A549 (cell line): ENCODE results near the gene MAPT. TPM values are rescaled to one million over a fixed set of nuclear protein-coding genes. Genes with fewer than 3 reads are reported as not detected.

Source experiments
- ATAC-seq, 2 experiments: fragments of 200-7000 bp in 1 of 2; fragments of >200 bp in 1 of 2; cut with Nextera tagmentation in 1 of 2; cut with Tn5 transposase in 1 of 2; 3 replicates each; pipeline versions ENCODE4 v1.8.0 to v1.9.1; 2018 to 2020; ENCODE audit warnings: mild to moderate bottlenecking in 1 of 2, moderate library complexity in 1 of 2
- CTCF ChIA-PET: fragments of 300-600 bp; sonication (Branson Sonifier 250); formaldehyde crosslinking; extraction: SDS; loops from one replicate; lab custom pipeline; 2021; ENCODE audit warnings: antibody characterized with exemption, inconsistent platforms; lab: Yijun Ruan, JAX
- POLR2A ChIA-PET: fragments of 350-600 bp; formaldehyde crosslinking; extraction: SDS; loops from one replicate; lab custom pipeline; 2021; ENCODE audit warnings: antibody characterized with exemption, inconsistent platforms; lab: Yijun Ruan, JAX
- DNase-seq, 2 experiments: peaks; one replicate each; pipeline versions ENCODE4 v3.0.0 to v3.0.0-alpha.2; 2011 to 2016; ENCODE audit warnings: low read depth in 1 of 2, low spot score in 1 of 2
- FAIRE-seq: peaks from 2 replicates; lab custom pipeline; 2011; peaks lifted over from hg19 to GRCh38; lab: Jason Lieb, UNC
- H3K27ac ChIP-seq, 2 experiments: fragments of >200 bp; sonication (Bioruptor Twin); formaldehyde crosslinking; 3 replicates each; pipeline ENCODE4 v1.5.1; 2016 to 2017
- H3K4me1 ChIP-seq: fragments of >200 bp; sonication (Bioruptor Twin); formaldehyde crosslinking; 3 replicates; pipeline ENCODE4 v1.6.1; 2016
- H3K4me2 ChIP-seq: fragments of >200 bp; sonication (Bioruptor Twin); formaldehyde crosslinking; 3 replicates; pipeline ENCODE4 v1.6.1; 2016
- H3K4me3 ChIP-seq: fragments of >200 bp; sonication (Bioruptor Twin); formaldehyde crosslinking; 3 replicates; pipeline ENCODE4 v1.5.1; 2016
- H3K9me3 ChIP-seq: fragments of >200 bp; sonication (Bioruptor Twin); formaldehyde crosslinking; 3 replicates; pipeline ENCODE4 v1.6.1; 2016
- BHLHE40 ChIP-seq: IDR thresholded peaks from 2 replicates; pipeline ENCODE4 v1.6.1; 2012; ENCODE audit warnings: low read depth, low read length, inconsistent platforms
- CEBPB ChIP-seq, 2 experiments: fragments of >200 bp in 1 of 2; sonication (Bioruptor Twin) in 1 of 2; formaldehyde crosslinking in 1 of 2; IDR thresholded peaks; 2 replicates each; pipeline ENCODE4 v1.6.1; 2012 to 2016
- CHD2 ChIP-seq: fragments of 150-350 bp; IDR thresholded peaks from 2 replicates; pipeline ENCODE4 v1.6.1; 2014; ENCODE audit warnings: low read length; ENCODE audit not compliant: partially characterized antibody
- EHMT2 ChIP-seq: fragments of 200-600 bp; sonication (generic); IDR thresholded peaks from 2 replicates; pipeline ENCODE4 v1.6.1; 2016; ENCODE audit warnings: antibody characterized with exemption, low read depth, mild to moderate bottlenecking, moderate library complexity
- FOSB ChIP-seq: fragments of 250-450 bp; sonication (Bioruptor Pico); IDR thresholded peaks from 2 replicates; pipeline ENCODE4 v1.5.0; 2020; ENCODE audit warnings: mild to moderate bottlenecking, moderate library complexity
- HDAC2 ChIP-seq: fragments of 200-600 bp; sonication (generic); IDR thresholded peaks from 2 replicates; pipeline ENCODE4 v1.6.1; 2016
- HOXA7 ChIP-seq: fragments of 250-450 bp; sonication (Bioruptor Pico); IDR thresholded peaks from 2 replicates; pipeline ENCODE4 v1.5.0; 2020; ENCODE audit warnings: mild to moderate bottlenecking, moderate library complexity
- HOXB13 ChIP-seq: fragments of 250-450 bp; sonication (Bioruptor Pico); IDR thresholded peaks from 2 replicates; pipeline ENCODE4 v1.5.0; 2020; ENCODE audit warnings: low read depth, mild to moderate bottlenecking, moderate library complexity
- HOXB5 ChIP-seq: fragments of 250-450 bp; sonication (Bioruptor Pico); IDR thresholded peaks from 2 replicates; pipeline ENCODE4 v1.5.0; 2020; ENCODE audit warnings: mild to moderate bottlenecking, moderate library complexity
- JUN ChIP-seq, 2 experiments: fragments of >200 bp; sonication (Bioruptor Twin); formaldehyde crosslinking; IDR thresholded peaks; 2 replicates in 1 of 2; 3 replicates in 1 of 2; pipeline ENCODE4 v1.6.1; 2016 to 2017
- KDM1A ChIP-seq: fragments of 200-600 bp; sonication (generic); IDR thresholded peaks from 2 replicates; pipeline ENCODE4 v1.6.1; 2016; ENCODE audit warnings: low read depth, mild to moderate bottlenecking
- KDM5A ChIP-seq: fragments of 200-600 bp; sonication (generic); IDR thresholded peaks from 2 replicates; pipeline ENCODE4 v1.6.1; 2016; ENCODE audit warnings: antibody characterized with exemption, mild to moderate bottlenecking
- MAFK ChIP-seq: fragments of 450-650 bp; IDR thresholded peaks from 2 replicates; pipeline ENCODE4 v1.6.1; 2014; ENCODE audit not compliant: partially characterized antibody
- MAX ChIP-seq: IDR thresholded peaks from 2 replicates; pipeline ENCODE4 v1.6.1; 2012
- NFE2L2 ChIP-seq: fragments of 150-350 bp; conservative IDR thresholded peaks from 2 replicates; pipeline ENCODE4 v1.6.1; 2014; ENCODE audit warnings: low read length
- PHF8 ChIP-seq: fragments of 200-600 bp; sonication (generic); IDR thresholded peaks from 2 replicates; pipeline ENCODE4 v1.6.1; 2016; ENCODE audit warnings: low read depth, mild to moderate bottlenecking, antibody characterized with exemption, moderate library complexity, borderline replicate concordance
- RAD21 ChIP-seq, 2 experiments: fragments of >200 bp in 1 of 2; sonication (Bioruptor Twin) in 1 of 2; formaldehyde crosslinking in 1 of 2; IDR thresholded peaks in 1 of 2; conservative IDR thresholded peaks in 1 of 2; 2 replicates in 1 of 2; 3 replicates in 1 of 2; pipeline ENCODE4 v1.6.1; 2012 to 2018; ENCODE audit warnings: inconsistent platforms in 1 of 2
- RARB ChIP-seq: fragments of 250-450 bp; sonication (Bioruptor Pico); IDR thresholded peaks from 2 replicates; pipeline ENCODE4 v1.8.0; 2021; ENCODE audit warnings: mild to moderate bottlenecking, moderate library complexity
- RFX5 ChIP-seq: fragments of 450-650 bp; IDR thresholded peaks from 2 replicates; pipeline ENCODE4 v1.7.1; 2014; ENCODE audit warnings: antibody characterized with exemption, mild to moderate bottlenecking, moderate library complexity
- SMC3 ChIP-seq: fragments of >200 bp; sonication (Bioruptor Twin); formaldehyde crosslinking; IDR thresholded peaks from 3 replicates; pipeline ENCODE4 v1.6.1; 2018; ENCODE audit warnings: inconsistent platforms
- SREBF2 ChIP-seq: fragments of 450-650 bp; IDR thresholded peaks from 2 replicates; pipeline ENCODE4 v1.6.1; 2014; ENCODE audit warnings: mild to moderate bottlenecking, moderate library complexity
- TFCP2L1 ChIP-seq: fragments of 250-450 bp; sonication (Bioruptor Pico); IDR thresholded peaks from 2 replicates; pipeline ENCODE4 v1.5.0; 2021; ENCODE audit warnings: mild to moderate bottlenecking
- USF2 ChIP-seq: fragments of 450-650 bp; IDR thresholded peaks from 2 replicates; pipeline ENCODE4 v1.6.1; 2014; ENCODE audit warnings: antibody characterized with exemption
- ZC3H11A ChIP-seq: fragments of 450-650 bp; IDR thresholded peaks from 2 replicates; pipeline ENCODE4 v1.6.1; 2014; ENCODE audit warnings: antibody characterized with exemption, mild to moderate bottlenecking
- ZFP36 ChIP-seq: fragments of 450-650 bp; IDR thresholded peaks from 2 replicates; pipeline ENCODE4 v1.6.1; 2014; ENCODE audit warnings: borderline replicate concordance; ENCODE audit not compliant: partially characterized antibody
- ZSCAN20 ChIP-seq: fragments of 250-450 bp; sonication (Bioruptor Pico); IDR thresholded peaks from 2 replicates; pipeline ENCODE4 v1.8.0; 2022; ENCODE audit warnings: mild to moderate bottlenecking, moderate library complexity
- WGBS: methylation state at CpG from one replicate; pipeline ENCODE4 v1.1.6; 2017; ENCODE audit errors: missing lambda C conversion rate; 5-methylcytosine and 5-hydroxymethylcytosine counted together
- polyA plus RNA-seq, 4 experiments: library from polyadenylated mRNA; depleted of rRNA in 3 of 4; stranded (reverse); fragments of >200 nt; fragmentation: RNase III in 1 of 4; extraction: RNeasy Plus Mini Kit Qiagen cat#74134 plus additional on column Dnase treatment in 1 of 4; gene quantifications; 2 replicates in 3 of 4; 3 replicates in 1 of 4; pipeline ENCODE4 v1.2.3, GENCODE V29; 2011 to 2017
- TF ChIP-seq, protein P1 (sequence below): IDR thresholded peaks from 2 replicates; pipeline ENCODE4 v1.6.1; 2012; ENCODE audit warnings: low read depth, borderline replicate concordance
- TF ChIP-seq, protein P2 (sequence below): fragments of >200 bp; sonication (Bioruptor Twin); formaldehyde crosslinking; IDR thresholded peaks from 3 replicates; pipeline ENCODE4 v1.6.1; 2016

MAPT gene
- polyA plus RNA-seq, 2 of the 4 experiments (the other 2 are of a cell fraction): 1.2 to 1.6 TPM

- 94% methylated on average over 5 of the region's 5 CpGs for WGBS
- Histone ChIP-seq H3K27ac (no peak overlapping the region), H3K4me1 (peaks cover 40% of the 10 kb centered on the region), H3K4me3 (no peak overlapping the region), H3K4me2 (no peak overlapping the region), H3K9me3 (no peaks in the 10 kb centered on the region)
- DNase-seq: no peak
- ChIA-PET CTCF (interaction anchor here (0.6 to 9.4 kb wide), 4 partner anchors 9 to 144 kb away, joined by 4 to 183 read pairs (median 19); partner anchors contain the start of gene KANSL1), POLR2A (no interaction called here)
- FAIRE-seq: no peak
- no peak for ATAC-seq
- TF ChIP-seq MAFK: no peak
- no peak for TF ChIP-seq CHD2
- TF ChIP-seq FOSB (CRISPR knock-in tag): no peak
- TF ChIP-seq NFE2L2: no peak
- TF ChIP-seq RFX5: no peak
- no peak for TF ChIP-seq SMC3
- no peak for TF ChIP-seq SREBF2
- TF ChIP-seq, protein P1, sequence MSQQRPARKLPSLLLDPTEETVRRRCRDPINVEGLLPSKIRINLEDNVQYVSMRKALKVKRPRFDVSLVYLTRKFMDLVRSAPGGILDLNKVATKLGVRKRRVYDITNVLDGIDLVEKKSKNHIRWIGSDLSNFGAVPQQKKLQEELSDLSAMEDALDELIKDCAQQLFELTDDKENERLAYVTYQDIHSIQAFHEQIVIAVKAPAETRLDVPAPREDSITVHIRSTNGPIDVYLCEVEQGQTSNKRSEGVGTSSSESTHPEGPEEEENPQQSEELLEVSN: no peak
- TF ChIP-seq ZFP36: no peak
- TF ChIP-seq PHF8: no peak
- no peak for TF ChIP-seq HOXA7
- no peak for TF ChIP-seq BHLHE40
- no peak for TF ChIP-seq CEBPB (IDR thresholded peaks at IDR 0.05)
- no peak for TF ChIP-seq EHMT2
- TF ChIP-seq RARB: no peak
- no peak for TF ChIP-seq ZSCAN20 (CRISPR knock-in tag)
- TF ChIP-seq HOXB13 (CRISPR knock-in tag): no peak
- TF ChIP-seq RAD21 (conservative IDR thresholded peaks at IDR 0.05 in 1 of 2, IDR thresholded peaks at IDR 0.05 in 1 of 2): no peak
- no peak for TF ChIP-seq HDAC2
- TF ChIP-seq USF2: no peak
Measured at GRCh38 chr17:46049656-46050055, 155.3 kb downstream of the MAPT start.

DNA sequence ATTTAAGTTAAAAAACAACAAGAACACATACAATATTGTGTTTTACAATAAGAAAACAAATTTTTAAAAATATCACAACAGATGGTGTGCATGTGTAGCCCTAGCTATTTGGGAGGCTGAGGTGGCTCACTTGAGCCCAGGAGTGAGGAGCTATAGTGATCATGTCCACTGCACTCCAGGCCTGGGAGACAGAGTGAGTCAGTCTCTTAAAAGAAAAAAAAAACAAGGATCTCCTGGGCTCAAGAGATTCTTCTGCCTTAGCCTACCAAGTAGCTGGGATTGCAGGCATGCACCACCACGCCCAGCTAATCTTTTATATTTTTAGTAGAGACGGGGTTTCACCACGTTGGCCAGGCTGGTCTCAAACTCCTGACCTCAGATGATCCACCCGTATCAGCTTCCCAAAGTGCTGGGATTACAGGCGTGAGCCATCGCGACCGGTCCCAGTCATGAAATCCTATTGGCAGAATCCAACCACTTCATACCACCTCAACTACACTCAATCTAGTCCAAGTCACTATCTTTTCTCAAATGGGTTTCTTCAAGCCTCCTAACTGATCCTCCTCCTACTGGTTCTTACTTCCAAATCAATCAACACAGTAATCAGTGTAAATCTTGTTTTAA, 159.7 kb downstream of the MAPT start:
- Histone ChIP-seq H3K4me3 (no peak overlapping the region), H3K4me2 (no peak overlapping the region)
- FAIRE-seq (no peak), DNase-seq (peak in 1 of 2 experiments; percentile 43), ATAC-seq (peak in 1 of 2 experiments; percentile 48; a peak in 3 of 6 replicates)
- 89% methylated on average over 8 of the region's 8 CpGs for whole genome bisulfite sequencing
- TF ChIP-seq MAX (no peak), USF2 (no peak), RFX5 (no peak), KDM5A (no peak), ZC3H11A (no peak), JUN (IDR thresholded peaks at IDR 0.05) (no peak), ZFP36 (no peak), TFCP2L1 (no peak), HOXB5 (CRISPR knock-in tag) (no peak), KDM1A (no peak), EHMT2 (no peak), BHLHE40 (no peak), MAFK (no peak)
- TF ChIP-seq, protein P2, sequence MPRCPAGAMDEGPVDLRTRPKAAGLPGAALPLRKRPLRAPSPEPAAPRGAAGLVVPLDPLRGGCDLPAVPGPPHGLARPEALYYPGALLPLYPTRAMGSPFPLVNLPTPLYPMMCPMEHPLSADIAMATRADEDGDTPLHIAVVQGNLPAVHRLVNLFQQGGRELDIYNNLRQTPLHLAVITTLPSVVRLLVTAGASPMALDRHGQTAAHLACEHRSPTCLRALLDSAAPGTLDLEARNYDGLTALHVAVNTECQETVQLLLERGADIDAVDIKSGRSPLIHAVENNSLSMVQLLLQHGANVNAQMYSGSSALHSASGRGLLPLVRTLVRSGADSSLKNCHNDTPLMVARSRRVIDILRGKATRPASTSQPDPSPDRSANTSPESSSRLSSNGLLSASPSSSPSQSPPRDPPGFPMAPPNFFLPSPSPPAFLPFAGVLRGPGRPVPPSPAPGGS: no peak
- TF ChIP-seq, all 56 proteins: peak for 0
- peak overlapping the region; percentile 5 to 43; a peak in 3 of 6 replicates for H3K27ac ChIP-seq
- no peaks in the 10 kb centered on the region for H3K9me3 ChIP-seq
- peaks cover 64% of the 10 kb centered on the region for H3K4me1 ChIP-seq
- POLR2A ChIA-PET: no interaction called here
- CTCF ChIA-PET: interaction anchor here (0.6 to 12.2 kb wide), 5 partner anchors 8 to 159 kb away, joined by 4 to 183 read pairs (median 6); partner anchors contain the start of gene KANSL1
